CD4-positive, alpha-beta T cell (primary cell): ENCODE results near the gene NEK2. TPM values are rescaled to one million over a fixed set of nuclear protein-coding genes. Genes with fewer than 3 reads are reported as not detected.

Source experiments
- ATAC-seq: fragments of 200-7000 bp; cut with Tn5 transposase; one replicate; pipeline ENCODE4 v1.10.0; 2022; ENCODE audit warnings: mild to moderate bottlenecking; ENCODE audit not compliant: poor library complexity
- CTCF ChIA-PET: fragments of 350-600 bp; sonication (Branson Sonifier 250); formaldehyde crosslinking; loops from one replicate; lab custom pipeline; 2021; ENCODE audit warnings: antibody characterized with exemption, inconsistent platforms; lab: Charles Lee
- POLR2A ChIA-PET: fragments of 350-600 bp; sonication (Branson Sonifier 250); formaldehyde crosslinking; loops from one replicate; lab custom pipeline; 2021; ENCODE audit warnings: antibody characterized with exemption, inconsistent platforms; lab: Charles Lee
- DNase-seq, 14 experiments: peaks; one replicate each; pipeline ENCODE4 v3.0.0-alpha.2; 2013 to 2020; ENCODE audit warnings: mixed read lengths in 2 of 14
- H3K27ac ChIP-seq, 2 donors: one replicate each; pipeline versions ENCODE4 v1.5.1 to v1.7.0; 2013; ENCODE audit warnings: low read length in 2 of 2, low read depth in 1 of 2, mild to moderate bottlenecking in 1 of 2
- H3K27me3 ChIP-seq, 2 experiments: 1 replicate in 1 of 2; 2 replicates in 1 of 2; pipeline versions ENCODE4 v1.6.1 to v1.7.0; 2013; ENCODE audit warnings: low read length in 2 of 2, control low read depth in 1 of 2, mild to moderate bottlenecking in 1 of 2, moderate library complexity in 1 of 2; ENCODE audit not compliant: insufficient read depth in 2 of 2, control insufficient read depth in 1 of 2
- H3K36me3 ChIP-seq: one replicate; pipeline ENCODE4 v1.6.1; 2013; ENCODE audit warnings: low read length, control low read depth; ENCODE audit not compliant: insufficient read depth
- H3K4me1 ChIP-seq: one replicate; pipeline ENCODE4 v1.6.1; 2013; ENCODE audit warnings: low read length, control low read depth; ENCODE audit not compliant: insufficient read depth
- H3K4me3 ChIP-seq: one replicate; pipeline ENCODE4 v1.5.1; 2013; ENCODE audit warnings: mild to moderate bottlenecking, low read length, moderate library complexity
- H3K9me3 ChIP-seq, 2 experiments: 1 replicate in 1 of 2; 2 replicates in 1 of 2; pipeline versions ENCODE4 v1.6.1 to v1.7.0; 2013; ENCODE audit warnings: low read length in 2 of 2, mild to moderate bottlenecking in 2 of 2, control low read depth in 1 of 2, moderate library complexity in 1 of 2; ENCODE audit not compliant: control insufficient read depth in 1 of 2, insufficient read depth in 1 of 2
- H3K27ac Mint-ChIP-seq: one replicate; pipeline ENCODE4 v1.8.0; 2020; ENCODE audit warnings: mixed read lengths
- H3K27me3 Mint-ChIP-seq: one replicate; pipeline ENCODE4 v1.8.0; 2021; ENCODE audit warnings: mixed read lengths
- H3K36me3 Mint-ChIP-seq: one replicate; pipeline ENCODE4 v1.8.0; 2021; ENCODE audit warnings: low read depth, mixed read lengths
- H3K4me1 Mint-ChIP-seq: one replicate; pipeline ENCODE4 v1.8.0; 2021; ENCODE audit warnings: low read depth, mixed read lengths
- H3K4me3 Mint-ChIP-seq: one replicate; pipeline ENCODE4 v1.8.0; 2020; ENCODE audit warnings: mild to moderate bottlenecking, mixed read lengths
- H3K9me3 Mint-ChIP-seq: one replicate; pipeline ENCODE4 v1.8.0; 2020; ENCODE audit warnings: mixed read lengths
- intact Hi-C, 2 experiments: fragments of 100-400 bp; cut with DNase I in 1 of 2; cut with micrococcal nuclease in 1 of 2; formaldehyde crosslinking; loops; one replicate each; pipeline versions ENCODE4 v1.15.1 to v1.9.0; 2023 to 2025; cut with DNase I, micrococcal nuclease
- total RNA-seq, 174 experiments: library from RNA in 2 of 174; stranded (reverse) in 2 of 174; gene quantifications; one replicate each; pipeline ENCODE4 v1.2.3 and lab custom pipeline; 2021 to 2026
- TF ChIP-seq, protein P1 (sequence below): fragments of 200-600 bp; IDR thresholded peaks from one replicate; pipeline ENCODE4 v1.8.0; 2022; ENCODE audit warnings: antibody characterized with exemption, mild to moderate bottlenecking

NEK2 gene
- total RNA-seq, 2 experiments from 2014 or later, result not detected

- H3K4me1 Mint-ChIP-seq, result no peaks in the 10 kb centered on the region
- no peaks in the 10 kb centered on the region for H3K27me3 ChIP-seq
- no peak overlapping the region for H3K4me3 ChIP-seq
- intact Hi-C loops, result loop anchor here in 1 of 2 experiments (10.0 kb wide), 1 partner anchor 1068 kb away; no protein-coding TSS in a partner anchor
- no peaks in the 10 kb centered on the region for H3K36me3 Mint-ChIP-seq
- H3K27me3 Mint-ChIP-seq, result no peaks in the 10 kb centered on the region
- TF ChIP-seq, protein P1, sequence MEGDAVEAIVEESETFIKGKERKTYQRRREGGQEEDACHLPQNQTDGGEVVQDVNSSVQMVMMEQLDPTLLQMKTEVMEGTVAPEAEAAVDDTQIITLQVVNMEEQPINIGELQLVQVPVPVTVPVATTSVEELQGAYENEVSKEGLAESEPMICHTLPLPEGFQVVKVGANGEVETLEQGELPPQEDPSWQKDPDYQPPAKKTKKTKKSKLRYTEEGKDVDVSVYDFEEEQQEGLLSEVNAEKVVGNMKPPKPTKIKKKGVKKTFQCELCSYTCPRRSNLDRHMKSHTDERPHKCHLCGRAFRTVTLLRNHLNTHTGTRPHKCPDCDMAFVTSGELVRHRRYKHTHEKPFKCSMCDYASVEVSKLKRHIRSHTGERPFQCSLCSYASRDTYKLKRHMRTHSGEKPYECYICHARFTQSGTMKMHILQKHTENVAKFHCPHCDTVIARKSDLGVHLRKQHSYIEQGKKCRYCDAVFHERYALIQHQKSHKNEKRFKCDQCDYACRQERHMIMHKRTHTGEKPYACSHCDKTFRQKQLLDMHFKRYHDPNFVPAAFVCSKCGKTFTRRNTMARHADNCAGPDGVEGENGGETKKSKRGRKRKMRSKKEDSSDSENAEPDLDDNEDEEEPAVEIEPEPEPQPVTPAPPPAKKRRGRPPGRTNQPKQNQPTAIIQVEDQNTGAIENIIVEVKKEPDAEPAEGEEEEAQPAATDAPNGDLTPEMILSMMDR, result no peak
- CTCF ChIA-PET, result interaction anchor here (1.8 kb wide), 1 partner anchor 74 kb away, joined by 5 read pairs; the partner anchor contains the start of gene SLC30A1
- no peak overlapping the region for H3K27ac Mint-ChIP-seq
- POLR2A ChIA-PET, result no interaction called here
- H3K9me3 Mint-ChIP-seq, result no peaks in the 10 kb centered on the region
- H3K36me3 ChIP-seq, result no peaks in the 10 kb centered on the region
- H3K9me3 ChIP-seq, result no peaks in the 10 kb centered on the region
- H3K4me1 ChIP-seq, result peaks cover 5% of the 10 kb centered on the region
- H3K4me3 Mint-ChIP-seq, result no peak overlapping the region
- no peak overlapping the region for H3K27ac ChIP-seq
- no peak for DNase-seq
- ATAC-seq, result no peak
Measured at GRCh38 chr1:211653293-211653692, 22.1 kb downstream of the NEK2 start.

GRCh38 chr1:211652371-211652770 is 23.1 kb downstream of the NEK2 start:
- H3K36me3 ChIP-seq, result no peaks in the 10 kb centered on the region
- TF ChIP-seq, protein P1, result no peak

DNA sequence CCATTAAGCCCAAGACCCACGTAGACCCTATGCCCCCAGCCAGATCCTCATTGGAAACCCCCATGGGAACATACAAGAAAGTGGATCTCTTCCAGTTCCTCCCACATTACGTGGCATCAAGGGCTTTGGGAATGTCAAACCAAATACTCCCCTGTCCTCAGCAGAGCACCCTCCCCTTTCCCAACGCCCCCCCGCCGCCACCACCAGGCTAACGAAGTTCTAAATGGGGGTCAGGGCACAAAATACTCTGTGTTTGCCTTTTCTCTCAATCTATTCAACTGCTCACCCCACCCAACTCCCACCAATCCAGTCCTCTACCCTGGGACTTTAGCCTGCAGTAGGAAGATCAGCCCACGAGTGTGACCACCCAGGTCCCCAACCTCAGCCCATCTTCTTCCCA is 24.5 kb downstream of the NEK2 start:
- peaks cover 5% of the 10 kb centered on the region for H3K4me1 ChIP-seq
- Mint-ChIP-seq H3K9me3 (no peaks in the 10 kb centered on the region), H3K4me3 (no peak overlapping the region), H3K27me3 (no peaks in the 10 kb centered on the region), H3K4me1 (no peaks in the 10 kb centered on the region), H3K36me3 (no peaks in the 10 kb centered on the region), H3K27ac (no peak overlapping the region)
- H3K4me3 ChIP-seq, result no peak overlapping the region
- ChIA-PET POLR2A (no interaction called here), CTCF (no interaction called here)
- no peak overlapping the region for H3K27ac ChIP-seq
- DNase-seq (no peak), ATAC-seq (no peak)
- TF ChIP-seq, protein P1, result no peak
- H3K9me3 ChIP-seq, result no peaks in the 10 kb centered on the region
- no peaks in the 10 kb centered on the region for H3K36me3 ChIP-seq
- intact Hi-C loops, result loop anchor here in 1 of 2 experiments (10.0 kb wide), 1 partner anchor 1066 kb away; no protein-coding TSS in a partner anchor
- no peaks in the 10 kb centered on the region for H3K27me3 ChIP-seq

More at GRCh38 chr1:211652371-211652770, 23.1 kb downstream of the NEK2 start:
- DNase-seq (no peak), ATAC-seq (no peak)
- Mint-ChIP-seq H3K27me3 (no peaks in the 10 kb centered on the region), H3K9me3 (no peaks in the 10 kb centered on the region), H3K36me3 (no peaks in the 10 kb centered on the region), H3K27ac (no peak overlapping the region), H3K4me1 (no peaks in the 10 kb centered on the region), H3K4me3 (no peak overlapping the region)
- peaks cover 5% of the 10 kb centered on the region for H3K4me1 ChIP-seq
- H3K27me3 ChIP-seq, result no peaks in the 10 kb centered on the region
- no peak overlapping the region for H3K4me3 ChIP-seq
- no peak overlapping the region for H3K27ac ChIP-seq
- no peaks in the 10 kb centered on the region for H3K9me3 ChIP-seq
- CTCF ChIA-PET, result no interaction called here
- POLR2A ChIA-PET, result no interaction called here
- intact Hi-C loops, result loop anchor here in 1 of 2 experiments (10.0 kb wide), 1 partner anchor 1068 kb away; no protein-coding TSS in a partner anchor
